GM12865 (cell line): ENCODE measurements around the gene ANO1.

Experiments used
- DNase-seq: peaks from one replicate; pipeline ENCODE4 v3.0.0; 2010; ENCODE audit warnings: low read depth
- H3K4me3 ChIP-seq: 2 replicates; pipeline ENCODE4 v1.5.1; 2011; ENCODE audit warnings: mild to moderate bottlenecking, low read depth, low read length, control low read depth
- TF ChIP-seq, protein P1 (sequence below): IDR thresholded peaks from 2 replicates; pipeline ENCODE4 v1.5.1; 2011; ENCODE audit warnings: low read length, control low read depth, low read depth, inconsistent platforms; ENCODE audit not compliant: insufficient read depth; ENCODE audit errors: missing control alignments

The ANO1 gene

DNA sequence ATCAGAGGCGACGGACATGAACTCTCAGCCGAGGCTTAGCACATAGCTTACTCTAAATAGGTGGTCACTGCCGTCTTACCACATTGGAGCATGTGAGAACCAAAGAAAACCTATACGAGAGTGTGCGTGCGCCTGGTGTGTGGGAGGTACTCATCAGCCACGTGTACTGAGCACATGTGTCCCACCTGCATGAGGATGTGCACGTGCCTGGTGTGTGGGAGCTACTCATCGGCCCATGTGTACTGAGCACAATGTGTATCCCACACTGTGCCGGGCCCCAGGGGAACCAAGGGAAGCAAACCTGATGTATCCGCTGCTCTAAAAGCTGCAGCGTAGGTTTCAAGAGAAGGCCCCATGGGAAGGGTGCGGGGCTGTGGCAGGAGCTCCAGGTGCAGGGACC is 56.4 kb downstream of the ANO1 start:
- no peak overlapping the region for H3K4me3 ChIP-seq
- TF ChIP-seq, protein P1, sequence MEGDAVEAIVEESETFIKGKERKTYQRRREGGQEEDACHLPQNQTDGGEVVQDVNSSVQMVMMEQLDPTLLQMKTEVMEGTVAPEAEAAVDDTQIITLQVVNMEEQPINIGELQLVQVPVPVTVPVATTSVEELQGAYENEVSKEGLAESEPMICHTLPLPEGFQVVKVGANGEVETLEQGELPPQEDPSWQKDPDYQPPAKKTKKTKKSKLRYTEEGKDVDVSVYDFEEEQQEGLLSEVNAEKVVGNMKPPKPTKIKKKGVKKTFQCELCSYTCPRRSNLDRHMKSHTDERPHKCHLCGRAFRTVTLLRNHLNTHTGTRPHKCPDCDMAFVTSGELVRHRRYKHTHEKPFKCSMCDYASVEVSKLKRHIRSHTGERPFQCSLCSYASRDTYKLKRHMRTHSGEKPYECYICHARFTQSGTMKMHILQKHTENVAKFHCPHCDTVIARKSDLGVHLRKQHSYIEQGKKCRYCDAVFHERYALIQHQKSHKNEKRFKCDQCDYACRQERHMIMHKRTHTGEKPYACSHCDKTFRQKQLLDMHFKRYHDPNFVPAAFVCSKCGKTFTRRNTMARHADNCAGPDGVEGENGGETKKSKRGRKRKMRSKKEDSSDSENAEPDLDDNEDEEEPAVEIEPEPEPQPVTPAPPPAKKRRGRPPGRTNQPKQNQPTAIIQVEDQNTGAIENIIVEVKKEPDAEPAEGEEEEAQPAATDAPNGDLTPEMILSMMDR, result no peak
- no peak for DNase-seq

DNA sequence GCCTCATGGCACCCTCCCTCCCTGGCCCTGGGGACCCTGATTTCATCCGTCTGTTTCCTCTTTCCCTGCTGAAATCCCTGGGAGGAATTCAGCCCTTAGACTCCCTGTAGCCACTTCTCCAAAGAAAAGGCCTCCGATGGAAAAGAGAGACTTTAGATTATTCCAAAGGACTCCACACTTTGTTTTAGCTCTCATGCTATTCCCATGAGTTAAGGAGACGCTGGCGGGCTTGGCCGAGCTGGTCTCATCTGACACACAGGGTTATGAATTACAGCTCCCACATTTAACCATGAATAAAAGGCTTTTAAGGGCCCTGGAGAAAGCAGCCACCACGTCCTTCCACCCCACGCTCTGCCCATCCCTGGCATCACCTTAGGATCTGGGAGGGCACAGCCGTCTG is 57.0 kb downstream of the ANO1 start:
- DNase-seq, result no peak
- H3K4me3 ChIP-seq, result no peak overlapping the region
- TF ChIP-seq, protein P1, result no peak

DNA sequence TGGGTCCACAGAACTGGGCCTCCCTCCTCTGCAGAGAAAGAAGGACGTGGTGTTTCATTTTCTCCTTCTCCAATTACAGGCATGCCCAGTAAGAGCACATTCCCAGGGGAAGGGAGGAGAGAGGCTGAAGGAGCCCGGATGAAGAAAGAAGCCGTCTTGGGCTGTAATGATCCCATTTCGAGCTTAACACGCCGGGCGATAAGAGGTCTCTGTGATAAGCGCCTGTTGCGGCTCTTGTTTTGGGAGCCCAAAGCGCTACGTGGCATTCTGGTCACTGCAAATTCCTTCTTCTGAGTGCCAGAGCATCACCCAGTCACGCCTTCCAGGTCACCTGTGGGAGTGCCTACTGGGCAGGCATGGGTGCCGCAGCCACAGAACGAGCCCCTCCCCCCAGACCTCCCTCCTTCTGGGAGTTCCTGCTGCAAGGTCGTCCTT is 57.5 kb downstream of the ANO1 start:
- H3K4me3 ChIP-seq, result no peak overlapping the region
- TF ChIP-seq, protein P1, result no peak
- no peak for DNase-seq

DNA sequence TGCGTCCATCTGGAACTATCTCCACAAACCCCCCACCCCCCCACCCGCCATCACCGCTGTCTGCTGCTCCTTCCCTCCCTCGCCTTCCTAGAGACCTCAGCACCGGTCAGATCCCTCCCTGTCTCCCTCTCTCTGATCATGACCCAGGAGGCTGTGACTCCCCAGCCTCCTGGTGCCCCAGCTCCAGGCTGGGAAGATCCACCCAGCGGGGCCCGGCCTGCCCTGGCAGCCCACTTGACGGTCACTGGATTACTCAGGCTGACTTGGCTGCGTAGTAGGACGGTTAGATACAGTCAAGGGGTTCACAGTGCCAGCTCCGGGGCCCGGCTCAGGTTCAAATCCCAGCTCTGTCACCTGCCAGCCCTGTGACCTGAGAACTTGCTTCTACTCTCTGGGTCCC is 59.3 kb downstream of the ANO1 start:
- no peak overlapping the region for H3K4me3 ChIP-seq
- no peak for DNase-seq
- TF ChIP-seq, protein P1, result no peak

DNA sequence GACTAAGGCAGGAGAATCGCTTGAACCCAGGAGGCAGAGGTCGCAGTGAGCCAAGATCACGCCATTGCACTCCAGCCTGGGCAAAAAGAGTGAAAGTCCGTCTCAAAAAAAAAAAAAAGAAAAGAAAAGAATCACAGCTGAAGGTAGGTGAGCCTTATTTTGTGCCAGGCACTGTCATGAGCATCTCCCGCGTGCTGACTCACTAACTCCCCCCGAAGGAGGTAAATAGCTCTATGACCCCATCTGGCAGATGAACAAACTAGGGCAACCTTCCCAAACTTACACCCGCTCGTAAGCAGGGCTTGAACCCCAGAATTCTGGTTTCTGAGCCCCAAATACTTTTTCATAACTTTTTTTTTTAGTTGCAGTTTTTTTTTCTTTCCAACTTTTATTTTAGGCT is 60.3 kb downstream of the ANO1 start:
- H3K4me3 ChIP-seq, result no peak overlapping the region
- TF ChIP-seq, protein P1, result no peak
- DNase-seq, result no peak

DNA sequence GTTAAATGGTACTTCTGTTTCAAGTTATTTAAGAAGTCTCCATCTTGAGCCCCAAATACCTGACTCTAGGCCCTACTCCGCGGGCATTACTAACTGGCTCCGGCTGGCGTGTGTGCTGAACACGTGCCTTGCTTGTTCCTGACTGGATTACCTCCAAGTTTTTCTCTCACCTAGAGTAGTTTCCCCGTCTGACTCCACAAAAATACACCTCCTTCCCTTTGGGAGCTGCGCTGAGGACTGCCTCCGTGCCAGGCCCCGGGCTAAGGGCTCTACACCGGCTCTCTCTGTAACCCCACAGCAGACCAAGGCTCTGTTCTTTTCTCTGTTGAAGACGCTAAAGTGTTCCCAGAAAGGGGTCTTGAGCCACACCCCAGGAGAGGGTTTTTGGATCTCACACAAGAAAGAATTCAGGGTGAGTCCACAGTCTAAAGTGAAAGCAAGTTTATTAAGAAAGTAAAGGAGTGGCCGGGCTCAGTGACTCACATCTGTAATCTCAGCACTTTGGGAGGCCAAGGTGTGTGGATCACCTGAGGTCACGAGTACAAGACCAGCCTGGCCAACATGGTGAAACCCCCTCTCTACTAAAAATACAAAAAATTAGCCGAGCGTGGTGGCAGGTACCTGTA is 61.8 kb downstream of the ANO1 start:
- no peak for DNase-seq
- TF ChIP-seq, protein P1, result no peak
- H3K4me3 ChIP-seq, result no peak overlapping the region
